Measurements from ENCODE around the gene KHDRBS2.
A peak's percentile ranks its signal among the peaks of the same experiment; 100 is the strongest.

- peak; percentile 28 to 49 for TF ChIP-seq CTCF (conservative IDR thresholded peaks at IDR 0.05 in 1 of 2, IDR thresholded peaks at IDR 0.05 in 1 of 2; ENCODE audit: extremely low read depth in 1 of 2, insufficient read depth in 1 of 2, low read depth in 1 of 2, low read length in 2 of 2)
- no peak for TF ChIP-seq EZH2 (IDR thresholded peaks at IDR 0.05; ENCODE audit: borderline replicate concordance, low read length)
Measured at GRCh38 chr6:61809004-61809595, 476.9 kb downstream of the KHDRBS2 start.
